ENCODE results near the gene XPR1. TPM values are rescaled to one million over a fixed set of nuclear protein-coding genes. Genes with fewer than 3 reads are reported as not detected.

XPR1 gene
- total RNA-seq, 4 donors from 2014 or later = 16.8 to 25.3 (median 18.8) TPM

- WGBS, 2 donors = 92 to 97% methylated on average over 3 of the region's 3 CpGs
- Histone ChIP-seq H3K4me1 (no peaks in the 10 kb centered on the region), H3K27me3 (no peaks in the 10 kb centered on the region), H3K36me3 (no peaks in the 10 kb centered on the region), H3K4me3 (no peak overlapping the region), H3K27ac (no peak overlapping the region), H3K9me3 (no peaks in the 10 kb centered on the region)
- DNase-seq (ENCODE audit: low spot score in 2 of 2) = no peak
- TF ChIP-seq EP300 (IDR thresholded peaks at IDR 0.05) (no peak), POLR2A (IDR thresholded peaks at IDR 0.05) (no peak)
- TF ChIP-seq, protein P1, sequence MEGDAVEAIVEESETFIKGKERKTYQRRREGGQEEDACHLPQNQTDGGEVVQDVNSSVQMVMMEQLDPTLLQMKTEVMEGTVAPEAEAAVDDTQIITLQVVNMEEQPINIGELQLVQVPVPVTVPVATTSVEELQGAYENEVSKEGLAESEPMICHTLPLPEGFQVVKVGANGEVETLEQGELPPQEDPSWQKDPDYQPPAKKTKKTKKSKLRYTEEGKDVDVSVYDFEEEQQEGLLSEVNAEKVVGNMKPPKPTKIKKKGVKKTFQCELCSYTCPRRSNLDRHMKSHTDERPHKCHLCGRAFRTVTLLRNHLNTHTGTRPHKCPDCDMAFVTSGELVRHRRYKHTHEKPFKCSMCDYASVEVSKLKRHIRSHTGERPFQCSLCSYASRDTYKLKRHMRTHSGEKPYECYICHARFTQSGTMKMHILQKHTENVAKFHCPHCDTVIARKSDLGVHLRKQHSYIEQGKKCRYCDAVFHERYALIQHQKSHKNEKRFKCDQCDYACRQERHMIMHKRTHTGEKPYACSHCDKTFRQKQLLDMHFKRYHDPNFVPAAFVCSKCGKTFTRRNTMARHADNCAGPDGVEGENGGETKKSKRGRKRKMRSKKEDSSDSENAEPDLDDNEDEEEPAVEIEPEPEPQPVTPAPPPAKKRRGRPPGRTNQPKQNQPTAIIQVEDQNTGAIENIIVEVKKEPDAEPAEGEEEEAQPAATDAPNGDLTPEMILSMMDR (IDR thresholded peaks at IDR 0.05) = no peak
These were observed 147.8 kb downstream of the XPR1 start for GRCh38 chr1:180779584-180779983.

DNA sequence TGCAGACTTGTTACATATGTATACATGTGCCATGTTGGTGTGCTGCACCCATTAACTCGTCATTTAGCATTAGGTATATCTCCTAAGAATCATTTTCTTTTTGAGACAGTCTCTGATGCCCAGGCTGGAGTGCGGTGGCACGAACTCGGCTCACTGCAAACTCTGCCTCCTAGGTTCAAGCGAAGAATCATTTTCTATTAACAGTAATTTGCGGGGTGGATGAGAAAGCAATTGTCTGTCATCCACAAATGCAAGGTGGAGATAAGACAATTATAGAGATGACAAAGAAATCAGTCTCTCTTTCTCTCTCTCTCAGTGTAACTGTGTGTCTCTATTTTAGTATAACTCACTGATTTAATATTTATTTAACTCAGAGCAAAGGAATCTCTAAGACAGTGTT is 149.9 kb downstream of the XPR1 start:
- no peaks in the 10 kb centered on the region for H3K4me1 ChIP-seq
- H3K36me3 ChIP-seq = no peaks in the 10 kb centered on the region
- 96 to 97% methylated on average over 6 of the region's 6 CpGs for WGBS, 2 donors
- H3K27ac ChIP-seq = no peak overlapping the region
- no peaks in the 10 kb centered on the region for H3K27me3 ChIP-seq
- no peaks in the 10 kb centered on the region for H3K9me3 ChIP-seq
- no peak for DNase-seq (ENCODE audit: low spot score in 2 of 2)
- TF ChIP-seq EP300 (IDR thresholded peaks at IDR 0.05) = no peak
- H3K4me3 ChIP-seq = no peak overlapping the region

DNA sequence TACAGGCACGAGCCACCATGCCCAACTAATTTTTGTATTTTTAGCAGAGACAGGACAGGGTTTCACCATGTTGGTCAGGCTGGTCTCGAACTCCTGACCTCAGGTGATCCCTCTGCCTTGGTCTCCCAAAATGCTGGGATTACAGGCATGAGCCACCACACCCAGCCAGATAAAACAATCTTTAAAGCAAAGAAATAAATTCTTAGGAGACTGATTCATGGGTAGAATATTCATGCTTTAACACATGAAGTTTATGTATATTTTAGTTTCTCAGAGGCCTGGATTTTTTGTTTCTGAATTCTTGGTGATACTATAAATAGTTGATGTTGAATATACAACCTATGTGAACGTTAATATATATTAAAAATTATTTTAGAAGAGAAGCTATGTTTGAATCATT is 153.5 kb downstream of the XPR1 start:
- WGBS, 2 donors = 82% methylated on average over 3 of the region's 3 CpGs
- Histone ChIP-seq H3K4me1 (no peaks in the 10 kb centered on the region), H3K27ac (no peak overlapping the region), H3K9me3 (no peaks in the 10 kb centered on the region), H3K36me3 (peaks cover 0 to 19% (median 0%) of the 10 kb centered on the region in 3 donors), H3K27me3 (no peaks in the 10 kb centered on the region), H3K4me3 (no peak overlapping the region)
- DNase-seq (ENCODE audit: low spot score in 2 of 2) = no peak
- no peak for TF ChIP-seq POLR2A (IDR thresholded peaks at IDR 0.05)
- no peak for TF ChIP-seq EP300 (IDR thresholded peaks at IDR 0.05)
- TF ChIP-seq, protein P1 (IDR thresholded peaks at IDR 0.05) = no peak

DNA sequence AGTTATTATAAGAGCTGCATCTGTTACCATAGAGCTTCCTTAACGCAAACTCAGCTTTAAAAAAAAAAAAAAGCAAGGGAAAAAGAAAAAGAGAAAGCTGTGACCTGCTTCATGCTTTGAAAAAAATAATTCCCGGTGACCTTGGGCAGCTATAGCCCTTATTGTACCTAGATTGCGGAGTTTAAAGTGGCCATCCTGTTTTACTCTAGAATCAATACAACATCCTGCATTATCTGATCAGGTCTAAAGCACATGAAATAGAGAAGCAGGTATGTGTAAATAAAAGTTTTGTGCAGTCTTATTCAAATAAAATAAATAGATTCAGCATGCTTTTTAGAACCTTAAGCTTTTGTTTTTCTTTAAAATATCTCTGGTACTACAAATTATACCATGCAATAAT is 154.1 kb downstream of the XPR1 start:
- Histone ChIP-seq H3K27ac (no peak overlapping the region), H3K4me3 (no peak overlapping the region), H3K4me1 (no peaks in the 10 kb centered on the region), H3K9me3 (no peaks in the 10 kb centered on the region), H3K27me3 (no peaks in the 10 kb centered on the region), H3K36me3 (peaks cover 0 to 19% (median 0%) of the 10 kb centered on the region in 3 donors)
- no peak for DNase-seq (ENCODE audit: low spot score in 2 of 2)
- TF ChIP-seq EP300 (IDR thresholded peaks at IDR 0.05) = no peak
- TF ChIP-seq, protein P1 (IDR thresholded peaks at IDR 0.05) = no peak
- no peak for TF ChIP-seq POLR2A (IDR thresholded peaks at IDR 0.05)
- WGBS, 2 donors = 84 to 85% methylated on average over 3 of the region's 3 CpGs

GRCh38 chr1:180786624-180787023 is 154.8 kb downstream of the XPR1 start:
- 78 to 84% methylated on average over 1 of the region's 1 CpG for WGBS, 2 donors
- TF ChIP-seq, protein P1 (IDR thresholded peaks at IDR 0.05) = no peak
- no peak for TF ChIP-seq POLR2A (IDR thresholded peaks at IDR 0.05)
- TF ChIP-seq EP300 (IDR thresholded peaks at IDR 0.05) = no peak

More at GRCh38 chr1:180786624-180787023, 154.8 kb downstream of the XPR1 start:
- no peak for DNase-seq (ENCODE audit: low spot score in 2 of 2)
- H3K9me3 ChIP-seq = no peaks in the 10 kb centered on the region
- no peaks in the 10 kb centered on the region for H3K27me3 ChIP-seq
- peaks cover 0 to under 1% (median 0%) of the 10 kb centered on the region in 4 donors for H3K4me1 ChIP-seq
- no peak overlapping the region for H3K4me3 ChIP-seq
- no peak overlapping the region for H3K27ac ChIP-seq
- H3K36me3 ChIP-seq = peaks cover 0 to 19% (median 0%) of the 10 kb centered on the region in 3 donors
